A549 treated with GW870086 at 1 μM for 4 hours (cell line): ENCODE data around the gene OR10G4. TPM values are rescaled to one million over a fixed set of nuclear protein-coding genes. Genes with fewer than 3 reads are reported as not detected.

Source experiments
- total RNA-seq: library from RNA; stranded (reverse); fragments of 200-300 nt; extraction: Qiagen RNA extraction; gene quantifications from 5 replicates; pipeline ENCODE4 v1.2.3, GENCODE V29; 2022; ENCODE audit warnings: low read depth

Gene OR10G4
- total RNA-seq: not detected in 5 replicates

GRCh38 chr11:124012697-124013096 lies at the start of gene OR10G4:
OR10G4 (plus strand) TSS chr11:124012997; CDS start chr11:124015575, 2,578 bp downstream.

GRCh38 chr11:123977731-123978347 lies 35.0 kb upstream of the OR10G4 start, which contains the start of gene OR10S1:
OR10S1 (minus strand) TSS chr11:123977781; CDS start chr11:123977664, 117 bp downstream.

GRCh38 chr11:123995119-123995518 lies 17.7 kb upstream of the OR10G4 start, which contains the start of gene OR10G6:
OR10G6 (minus strand) TSS chr11:123995161; CDS start chr11:123995161, 0 bp downstream.

GRCh38 chr11:124026498-124026897 lies 13.7 kb downstream of the OR10G4 start, which contains the start of gene OR10G8:
OR10G8 (plus strand) TSS chr11:124026798; CDS start chr11:124029623, 2,825 bp downstream.

GRCh38 chr11:124041254-124041653 lies 28.5 kb downstream of the OR10G4 start, which contains the start of gene OR10G7:
OR10G7 (minus strand) TSS chr11:124041325; CDS start chr11:124039001, 2,324 bp downstream.

Other genes with a start within 250 kb of the OR10G4 start
- gene OR6M1, start 206.6 kb upstream of the OR10G4 start, total RNA-seq: not detected in 5 replicates
- gene TMEM225, start 127.3 kb upstream of the OR10G4 start, total RNA-seq: not detected in 5 replicates
- not detected in 5 replicates for gene OR8D4, start 110.8 kb upstream of the OR10G4 start, total RNA-seq
- not detected in 5 replicates for gene OR4D5, start 73.4 kb upstream of the OR10G4 start, total RNA-seq
- gene OR6T1, start 69.2 kb upstream of the OR10G4 start, total RNA-seq: not detected in 5 replicates
- gene OR10S1, start 35.2 kb upstream of the OR10G4 start, total RNA-seq: not detected in 5 replicates
- not detected in 5 replicates for gene OR10G6, start 17.8 kb upstream of the OR10G4 start, total RNA-seq
- not detected in 5 replicates for gene OR10G9, start 10.0 kb downstream of the OR10G4 start, total RNA-seq
- gene OR10G8, start 13.8 kb downstream of the OR10G4 start, total RNA-seq: not detected in 5 replicates
- not detected in 5 replicates for gene OR10G7, start 28.3 kb downstream of the OR10G4 start, total RNA-seq
- gene VWA5A, start 102.5 kb downstream of the OR10G4 start, total RNA-seq: 0.21 to 0.34 TPM (median 0.27 TPM) in 5 replicates
- not detected in 5 replicates for gene OR10D3, start 170.3 kb downstream of the OR10G4 start, total RNA-seq
- gene OR8G1, start 228.1 kb downstream of the OR10G4 start, total RNA-seq: not detected in 5 replicates
- not detected in 5 replicates for gene OR8G5, start 243.4 kb downstream of the OR10G4 start, total RNA-seq